AG04449 (cell line): Measurements from ENCODE around the gene SLC39A6.
"Not testable (repeated sequence)": the region's sequence is repeated elsewhere in the genome, so short reads cannot be mapped to it uniquely, and the experiment has no call there.

Experiments
- CTCF ChIA-PET: fragments of 350-600 bp; formaldehyde crosslinking; extraction: SDS; loops from one replicate; lab custom pipeline; 2021; ENCODE audit warnings: antibody characterized with exemption; lab: Yijun Ruan, JAX
- POLR2A ChIA-PET: fragments of 400-600, 350-600 bp; formaldehyde crosslinking; extraction: SDS; loops from one replicate; lab custom pipeline; 2020; ENCODE audit warnings: antibody characterized with exemption, inconsistent platforms; lab: Yijun Ruan, JAX
- DNase-seq: peaks from one replicate; pipeline ENCODE4 v3.0.0-alpha.2; 2010; ENCODE audit warnings: low read depth, low spot score
- H3K4me3 ChIP-seq: 2 replicates; pipeline ENCODE4 v1.5.1; 2011; ENCODE audit warnings: low read depth, mild to moderate bottlenecking, control low read depth, low read length
- CTCF ChIP-seq: IDR thresholded peaks from one replicate; pipeline ENCODE4 v1.5.1; 2011; ENCODE audit warnings: mild to moderate bottlenecking, moderate library complexity, low read length, control low read depth, inconsistent platforms; ENCODE audit not compliant: insufficient read depth; ENCODE audit errors: missing control alignments

Gene SLC39A6

DNA sequence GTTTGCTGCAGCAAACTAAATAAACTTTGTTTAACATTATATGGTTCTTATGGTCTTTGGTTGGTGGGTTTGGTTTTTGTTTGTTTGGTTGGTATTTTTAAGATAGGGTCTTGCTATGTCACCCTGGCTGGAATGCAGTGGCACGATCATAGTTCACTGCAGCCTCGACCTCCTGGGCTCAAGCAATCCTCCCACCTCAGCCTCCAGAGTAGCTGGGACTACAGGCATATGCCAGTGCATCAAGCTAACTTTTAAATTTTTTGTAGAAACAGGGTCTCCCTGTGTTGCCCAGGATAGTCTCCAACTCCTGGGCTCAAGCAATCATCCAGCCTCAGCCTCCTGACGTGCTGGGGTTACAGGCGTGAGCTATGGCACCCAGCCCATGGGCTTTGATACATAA, 54.7 kb downstream of the SLC39A6 start:
- no peak for TF ChIP-seq CTCF
- POLR2A ChIA-PET = no interaction called here
- no peak overlapping the region for H3K4me3 ChIP-seq
- DNase-seq = no peak
- CTCF ChIA-PET = interaction anchor here (0.8 to 1.5 kb wide), 3 partner anchors 12 to 57 kb away, joined by 3 to 6 read pairs (median 3); no protein-coding TSS in a partner anchor

GRCh38 chr18:36073676-36074075, 55.5 kb downstream of the SLC39A6 start:
- POLR2A ChIA-PET = interaction anchor here (0.7 kb wide), 1 partner anchor 749 kb away, joined by 3 read pairs; no protein-coding TSS in a partner anchor
- DNase-seq = no peak
- no peak for TF ChIP-seq CTCF
- CTCF ChIA-PET = interaction anchor here (0.8 to 1.4 kb wide), 2 partner anchors 22 to 56 kb away, joined by 3 to 6 read pairs; no protein-coding TSS in a partner anchor
- no peak overlapping the region for H3K4me3 ChIP-seq

- POLR2A ChIA-PET, CTCF ChIA-PET, DNase-seq, H3K4me3 ChIP-seq: not testable (repeated sequence)
These were observed 56.7 kb downstream of the SLC39A6 start for GRCh38 chr18:36072406-36072805.

- peak within 1 kb of the TSS; percentile 91 for H3K4me3 ChIP-seq
- TF ChIP-seq CTCF = no peak
- POLR2A ChIA-PET = interaction anchor here (0.7 kb wide), 1 partner anchor 83 kb away, joined by 3 read pairs; no protein-coding TSS in a partner anchor
- CTCF ChIA-PET = interaction anchor here (1.2 to 2.4 kb wide), 2 partner anchors 50 to 217 kb away, joined by 4 to 10 read pairs; no protein-coding TSS in a partner anchor
- DNase-seq = peak; percentile 46
These were observed 61.8 kb downstream of the SLC39A6 start, which contains the start of gene RPRD1A for GRCh38 chr18:36067055-36067957. Gene RPRD1A (minus strand): TSS chr18:36067559. CDS start chr18:36067404, 155 bp downstream.

GRCh38 chr18:36066686-36067054, 62.5 kb downstream of the SLC39A6 start:
- no peak for DNase-seq
- ChIA-PET POLR2A (interaction anchor here (0.7 to 0.8 kb wide), 2 partner anchors 83 to 94 kb away, joined by 3 to 4 read pairs; partner anchors contain the start of gene RMP24), CTCF (interaction anchor here (1.2 to 2.4 kb wide), 3 partner anchors 49 to 680 kb away, joined by 3 to 10 read pairs (median 4); no protein-coding TSS in a partner anchor)
- peak overlapping the region; percentile 91 for H3K4me3 ChIP-seq
- no peak for TF ChIP-seq CTCF

GRCh38 chr18:36066001-36066400, 63.1 kb downstream of the SLC39A6 start:
- ChIA-PET CTCF (interaction anchor here (1.5 to 2.4 kb wide), 3 partner anchors 49 to 680 kb away, joined by 3 to 10 read pairs (median 7); no protein-coding TSS in a partner anchor), POLR2A (interaction anchor here (0.8 kb wide), 1 partner anchor 93 kb away, joined by 4 read pairs; the partner anchor contains the start of gene RMP24)
- H3K4me3 ChIP-seq = peak overlapping the region; percentile 91
- TF ChIP-seq CTCF = no peak
- DNase-seq = no peak

DNA sequence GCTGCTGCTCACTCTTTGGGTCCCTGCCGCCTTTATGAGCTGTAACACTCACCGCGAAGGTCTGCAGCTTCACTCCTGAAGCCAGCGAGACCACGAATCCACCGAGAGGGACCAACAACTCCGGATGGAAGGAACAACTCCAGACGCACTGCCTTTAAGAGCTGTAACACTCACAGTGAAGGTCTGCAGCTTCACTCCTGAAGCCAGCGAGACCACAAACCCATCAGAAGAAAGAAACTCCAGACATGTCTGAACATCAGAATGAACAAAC, 64.4 kb downstream of the SLC39A6 start:
- H3K4me3 ChIP-seq, POLR2A ChIA-PET, DNase-seq: not testable (repeated sequence)
- CTCF ChIA-PET = interaction anchor here (0.9 to 1.8 kb wide), 3 partner anchors 8 to 258 kb away, joined by 3 to 7 read pairs (median 3); no protein-coding TSS in a partner anchor
